Ishikawa (cell line): ENCODE measurements around the gene ZNF490.
A peak's percentile ranks its signal among the peaks of the same experiment; 100 is the strongest.

Source experiments
- CEBPB ChIP-seq: IDR thresholded peaks from 2 replicates; pipeline ENCODE4 v1.6.1; 2012
- CREB1 ChIP-seq: IDR thresholded peaks from 2 replicates; pipeline ENCODE4 v1.6.1; 2012; ENCODE audit warnings: low read depth
- EGR1 ChIP-seq: IDR thresholded peaks from 2 replicates; pipeline ENCODE4 v1.6.1; 2012
- EP300 ChIP-seq: IDR thresholded peaks from 2 replicates; pipeline ENCODE4 v1.6.1; 2012; ENCODE audit warnings: borderline replicate concordance
- FOXM1 ChIP-seq: IDR thresholded peaks from 2 replicates; pipeline ENCODE4 v1.6.1; 2012; ENCODE audit warnings: low read depth, borderline replicate concordance
- NFIC ChIP-seq: IDR thresholded peaks from 2 replicates; pipeline ENCODE4 v1.6.1; 2012
- RAD21 ChIP-seq: IDR thresholded peaks from 2 replicates; pipeline ENCODE4 v1.6.1; 2012; ENCODE audit warnings: low read depth
- TAF1 ChIP-seq: IDR thresholded peaks from 2 replicates; pipeline ENCODE4 v1.6.1; 2012; ENCODE audit warnings: low read depth, mild to moderate bottlenecking
- TCF12 ChIP-seq: IDR thresholded peaks from 2 replicates; pipeline ENCODE4 v1.6.1; 2012; ENCODE audit warnings: low read depth
- TEAD4 ChIP-seq: IDR thresholded peaks from 2 replicates; pipeline ENCODE4 v1.6.1; 2012
- YY1 ChIP-seq: IDR thresholded peaks from 2 replicates; pipeline ENCODE4 v1.6.1; 2012; ENCODE audit warnings: low read depth
- ZBTB7A ChIP-seq: IDR thresholded peaks from 2 replicates; pipeline ENCODE4 v1.6.1; 2012; ENCODE audit warnings: low read depth
- TF ChIP-seq, protein P1 (sequence below): IDR thresholded peaks from 2 replicates; pipeline ENCODE4 v1.6.1; 2012
- TF ChIP-seq, protein P2 (sequence below): IDR thresholded peaks from 2 replicates; pipeline ENCODE4 v1.6.1; 2012; ENCODE audit warnings: low read depth, mild to moderate bottlenecking
- TF ChIP-seq, protein P3 (sequence below): IDR thresholded peaks from 2 replicates; pipeline ENCODE4 v1.6.1; 2012

Gene ZNF490

DNA sequence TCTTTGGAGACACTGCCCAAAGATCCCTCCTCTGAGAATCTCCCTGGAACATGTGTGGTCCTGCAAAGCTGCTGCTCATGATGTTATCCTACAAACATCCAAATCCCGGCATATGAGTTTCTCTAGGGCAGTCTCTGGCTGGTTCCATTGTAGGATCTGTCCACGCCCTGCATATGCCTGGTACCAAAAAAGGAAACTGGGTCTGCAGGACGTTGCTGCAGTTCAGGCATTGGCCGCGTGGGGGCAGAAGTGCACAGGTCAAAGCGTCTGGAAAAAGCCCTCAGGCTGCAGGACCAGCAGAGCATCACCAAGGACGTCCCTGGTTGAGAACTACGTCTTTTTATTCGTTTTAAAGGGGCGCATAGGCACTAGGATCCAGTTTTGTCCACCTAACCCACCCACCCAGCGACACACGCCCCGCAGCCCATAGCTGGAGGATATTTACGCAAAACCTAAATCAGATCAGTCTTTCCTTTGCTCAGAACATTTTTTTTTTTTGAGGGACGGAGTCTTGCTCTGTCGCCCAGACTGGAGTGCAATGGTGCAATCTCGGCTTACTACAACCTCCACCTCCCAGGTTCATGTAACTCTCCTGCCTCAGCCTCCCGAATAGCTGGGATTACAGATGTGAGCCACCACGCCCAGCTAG is 46.5 kb downstream of the ZNF490 start:
- TF ChIP-seq NFIC = no peak
- TF ChIP-seq TCF12 = no peak
- no peak for TF ChIP-seq CEBPB
- no peak for TF ChIP-seq CREB1
- TF ChIP-seq RAD21 = peak; percentile 92
- no peak for TF ChIP-seq EGR1

DNA sequence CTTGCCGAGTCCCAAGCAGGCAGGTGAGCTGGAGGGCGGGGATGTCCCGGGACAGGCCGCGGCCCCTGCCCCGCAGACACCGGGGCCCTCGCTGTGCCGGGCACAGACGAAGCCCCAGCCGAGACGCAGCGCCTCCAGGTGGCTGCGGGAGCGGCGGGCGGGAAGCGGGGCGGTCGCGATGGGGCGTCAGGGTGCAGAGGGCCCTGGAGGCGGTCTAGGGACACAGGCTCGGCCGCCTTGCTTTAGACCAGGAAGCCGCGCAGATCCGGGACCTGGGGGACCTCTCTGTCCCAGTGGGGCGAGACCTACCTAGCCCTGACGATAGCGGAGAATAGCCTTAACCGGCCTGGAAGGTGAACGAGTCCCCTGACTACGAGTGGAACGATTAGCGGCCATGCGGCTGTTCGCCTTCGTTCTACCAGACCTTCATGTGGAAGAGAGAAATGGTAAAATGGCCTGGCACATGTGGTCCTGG is 55.1 kb downstream of the ZNF490 start:
- no peak for TF ChIP-seq CREB1
- TF ChIP-seq TCF12 = no peak
- no peak for TF ChIP-seq TEAD4
- TF ChIP-seq RAD21 = no peak
- TF ChIP-seq YY1 = no peak
- no peak for TF ChIP-seq TAF1
- TF ChIP-seq, protein P1, sequence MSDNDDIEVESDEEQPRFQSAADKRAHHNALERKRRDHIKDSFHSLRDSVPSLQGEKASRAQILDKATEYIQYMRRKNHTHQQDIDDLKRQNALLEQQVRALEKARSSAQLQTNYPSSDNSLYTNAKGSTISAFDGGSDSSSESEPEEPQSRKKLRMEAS = no peak
- TF ChIP-seq FOXM1 = no peak
- TF ChIP-seq, protein P2, sequence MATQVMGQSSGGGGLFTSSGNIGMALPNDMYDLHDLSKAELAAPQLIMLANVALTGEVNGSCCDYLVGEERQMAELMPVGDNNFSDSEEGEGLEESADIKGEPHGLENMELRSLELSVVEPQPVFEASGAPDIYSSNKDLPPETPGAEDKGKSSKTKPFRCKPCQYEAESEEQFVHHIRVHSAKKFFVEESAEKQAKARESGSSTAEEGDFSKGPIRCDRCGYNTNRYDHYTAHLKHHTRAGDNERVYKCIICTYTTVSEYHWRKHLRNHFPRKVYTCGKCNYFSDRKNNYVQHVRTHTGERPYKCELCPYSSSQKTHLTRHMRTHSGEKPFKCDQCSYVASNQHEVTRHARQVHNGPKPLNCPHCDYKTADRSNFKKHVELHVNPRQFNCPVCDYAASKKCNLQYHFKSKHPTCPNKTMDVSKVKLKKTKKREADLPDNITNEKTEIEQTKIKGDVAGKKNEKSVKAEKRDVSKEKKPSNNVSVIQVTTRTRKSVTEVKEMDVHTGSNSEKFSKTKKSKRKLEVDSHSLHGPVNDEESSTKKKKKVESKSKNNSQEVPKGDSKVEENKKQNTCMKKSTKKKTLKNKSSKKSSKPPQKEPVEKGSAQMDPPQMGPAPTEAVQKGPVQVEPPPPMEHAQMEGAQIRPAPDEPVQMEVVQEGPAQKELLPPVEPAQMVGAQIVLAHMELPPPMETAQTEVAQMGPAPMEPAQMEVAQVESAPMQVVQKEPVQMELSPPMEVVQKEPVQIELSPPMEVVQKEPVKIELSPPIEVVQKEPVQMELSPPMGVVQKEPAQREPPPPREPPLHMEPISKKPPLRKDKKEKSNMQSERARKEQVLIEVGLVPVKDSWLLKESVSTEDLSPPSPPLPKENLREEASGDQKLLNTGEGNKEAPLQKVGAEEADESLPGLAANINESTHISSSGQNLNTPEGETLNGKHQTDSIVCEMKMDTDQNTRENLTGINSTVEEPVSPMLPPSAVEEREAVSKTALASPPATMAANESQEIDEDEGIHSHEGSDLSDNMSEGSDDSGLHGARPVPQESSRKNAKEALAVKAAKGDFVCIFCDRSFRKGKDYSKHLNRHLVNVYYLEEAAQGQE = no peak
- no peak for TF ChIP-seq EP300
- TF ChIP-seq ZBTB7A = no peak
- TF ChIP-seq, protein P3, sequence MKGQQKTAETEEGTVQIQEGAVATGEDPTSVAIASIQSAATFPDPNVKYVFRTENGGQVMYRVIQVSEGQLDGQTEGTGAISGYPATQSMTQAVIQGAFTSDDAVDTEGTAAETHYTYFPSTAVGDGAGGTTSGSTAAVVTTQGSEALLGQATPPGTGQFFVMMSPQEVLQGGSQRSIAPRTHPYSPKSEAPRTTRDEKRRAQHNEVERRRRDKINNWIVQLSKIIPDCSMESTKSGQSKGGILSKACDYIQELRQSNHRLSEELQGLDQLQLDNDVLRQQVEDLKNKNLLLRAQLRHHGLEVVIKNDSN = no peak
- no peak for TF ChIP-seq EGR1

DNA sequence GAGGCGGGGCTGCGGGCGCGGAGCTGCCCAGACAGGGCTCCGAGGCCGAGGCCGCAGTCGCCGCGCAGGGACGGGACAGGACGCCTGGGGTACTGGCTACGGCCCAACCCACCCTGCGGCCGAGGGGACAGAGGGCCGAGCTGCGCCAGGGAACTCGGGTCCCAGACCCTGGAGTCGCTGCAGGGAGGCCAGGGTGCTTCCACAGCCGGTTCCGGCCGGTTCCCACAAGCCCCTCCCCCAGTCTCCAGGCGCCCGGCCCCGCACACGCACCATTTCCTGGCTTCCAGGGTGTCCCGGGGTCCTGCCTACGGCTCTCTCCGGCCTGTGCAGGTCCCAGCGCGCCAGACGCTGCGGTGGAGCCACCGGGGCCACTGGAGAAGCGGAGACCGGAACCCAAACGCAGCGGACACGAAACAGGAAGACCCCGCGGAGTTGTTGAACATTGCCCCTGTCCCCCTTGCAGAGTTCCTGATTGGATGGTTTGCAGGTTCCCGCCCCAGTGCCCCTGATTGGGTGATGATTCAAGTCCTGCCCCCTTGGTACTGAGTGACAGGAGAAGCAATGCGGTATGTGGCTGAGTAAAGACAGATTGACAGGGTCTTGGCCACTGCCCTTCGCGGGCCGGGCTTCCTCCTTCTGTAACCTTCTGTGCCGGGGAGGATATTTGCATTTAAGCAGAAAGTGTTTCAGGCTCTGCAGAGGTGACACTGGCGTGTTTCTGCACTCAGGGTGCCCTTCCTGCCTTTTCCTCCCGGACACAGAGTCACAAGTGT is 59.4 kb downstream of the ZNF490 start, which contains the start of gene ZNF564:
Gene ZNF564, minus strand, starts transcription at position 423 of the 773 bp plus-strand sequence. Its CDS starts 150 bp downstream, at position 273.
- TF ChIP-seq TEAD4 (0 out of 2 replicates have a peak, but pooled peaks have one; percentile 4), FOXM1 (no peak), CREB1 (0 out of 2 replicates have a peak, but pooled peaks have one; percentile 17), NFIC (no peak), CEBPB (no peak), EP300 (peak; percentile 10; the same call in 1 of the 2 replicates), YY1 (peak; percentile 39; the same call in 1 of the 2 replicates), EGR1 (no peak), ZBTB7A (peak; percentile 89), TCF12 (0 out of 2 replicates have a peak, but pooled peaks have one; percentile 48), RAD21 (no peak), TAF1 (peak; percentile 73)
- TF ChIP-seq, protein P1 = peak; percentile 17; the same call in 1 of the 2 replicates
- TF ChIP-seq, protein P3 = no peak
- TF ChIP-seq, protein P2 = no peak

DNA sequence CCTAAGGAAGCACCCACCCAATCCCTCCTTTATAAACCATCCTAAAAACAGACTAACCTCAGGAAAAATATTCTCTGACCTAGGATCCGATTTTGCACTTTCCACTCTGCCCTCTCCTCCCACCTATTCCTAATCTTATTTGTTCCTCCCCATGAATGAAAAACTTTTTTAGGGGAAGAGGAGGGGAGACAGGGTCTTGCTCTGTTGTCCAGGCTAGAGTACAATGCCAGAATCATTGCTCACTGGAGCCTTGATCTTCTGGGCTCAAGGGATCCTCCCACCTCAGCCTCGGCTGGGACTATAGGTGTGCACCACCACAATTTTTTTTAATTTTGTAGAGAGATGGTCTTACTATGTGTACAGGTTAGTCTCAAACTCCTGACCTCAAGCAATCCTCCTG is 63.7 kb downstream of the ZNF490 start:
- TF ChIP-seq FOXM1 (no peak), NFIC (no peak), EGR1 (no peak), CREB1 (no peak), YY1 (no peak)
- TF ChIP-seq, protein P3 = no peak

DNA sequence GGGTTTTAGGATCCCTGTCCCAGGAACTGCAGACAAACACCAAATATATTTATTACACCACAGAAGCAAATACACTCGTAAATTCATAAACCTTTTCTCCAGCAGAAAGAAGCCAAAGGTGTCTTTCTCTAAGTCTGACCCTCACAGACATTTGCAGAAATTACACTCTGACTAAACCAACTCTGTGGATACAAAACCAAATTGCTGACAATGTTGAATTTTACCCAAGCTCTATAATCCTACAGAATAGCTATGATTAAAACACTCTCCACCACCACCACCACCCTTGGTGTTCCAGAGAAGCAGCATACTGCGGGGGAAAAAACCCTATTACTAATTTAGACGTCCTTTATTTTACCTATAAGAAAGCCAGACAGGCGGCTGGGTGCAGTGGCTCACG is 64.5 kb downstream of the ZNF490 start:
- TF ChIP-seq EP300 (no peak), TEAD4 (no peak), TAF1 (no peak), CEBPB (no peak), CREB1 (no peak), TCF12 (no peak), FOXM1 (no peak), RAD21 (no peak), YY1 (no peak), ZBTB7A (no peak), NFIC (no peak)
- TF ChIP-seq, protein P1 = no peak
- TF ChIP-seq, protein P2 = no peak
- TF ChIP-seq, protein P3 = no peak
